ENCODE measurements around the gene ELL. TPM values are rescaled to one million over a fixed set of nuclear protein-coding genes. Genes with fewer than 3 reads are reported as not detected.
A peak's percentile ranks its signal among the peaks of the same experiment; 100 is the strongest.

The ELL gene
- total and polyA plus RNA-seq, 9 of the 15 experiments (the other 6 are each of a cell fraction or from before 2014, with no cell fraction given) = 0.24 to 22.5 (median 4.1) TPM

DNA sequence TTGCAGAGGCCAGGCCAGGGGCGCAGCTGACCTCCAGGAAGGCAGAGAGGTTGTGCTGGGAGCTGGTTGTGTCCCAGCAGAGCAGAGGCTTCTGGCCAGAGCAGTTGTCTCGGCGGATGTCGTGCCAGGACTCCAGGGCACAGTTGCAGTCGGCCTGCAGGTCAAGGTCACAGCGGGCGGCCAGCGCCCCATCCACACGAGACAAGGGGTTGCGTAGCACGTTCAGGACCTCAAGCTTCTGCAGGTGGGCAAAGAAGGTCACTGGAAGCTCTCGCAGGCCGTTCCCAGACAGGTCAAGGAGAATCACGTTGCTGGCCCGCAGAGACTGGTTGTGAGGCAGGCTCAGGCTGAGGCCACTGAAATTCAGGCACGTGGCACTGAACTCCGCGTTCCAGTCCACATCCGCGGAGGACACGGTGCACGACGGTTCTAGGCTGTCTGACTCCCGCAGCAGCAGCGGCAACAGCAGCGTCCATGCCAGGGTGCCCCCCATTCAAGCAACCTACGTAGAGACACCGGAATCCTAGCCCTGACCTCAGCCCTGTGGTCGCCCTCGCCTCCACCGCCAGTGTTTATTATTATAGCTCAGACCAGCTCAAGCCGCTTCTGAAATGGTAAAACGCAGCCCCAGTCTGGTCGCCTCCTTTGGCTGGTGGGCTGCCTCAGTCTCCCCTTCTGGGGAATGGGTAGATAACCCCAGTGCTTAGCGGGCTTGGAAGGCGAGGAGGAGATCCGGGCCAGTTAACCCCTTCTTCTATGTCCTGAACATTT is 125.2 kb downstream of the ELL start (continued):
- TF ChIP-seq HNRNPH1 (optimal IDR thresholded peaks at IDR 0.05; ENCODE audit: low read depth, low read length) (no peak), ESRRA (IDR thresholded peaks at IDR 0.05; ENCODE audit: borderline replicate concordance, low read depth) (0 out of 2 replicates have a peak, but pooled peaks have one; percentile 29), HDAC2 (IDR thresholded peaks at IDR 0.05) (peak; percentile 72), KDM1A (IDR thresholded peaks at IDR 0.05) (peak in 1 of 2 experiments; percentile 84; a peak in 3 of 4 replicates), RAD51 (IDR thresholded peaks at IDR 0.05; ENCODE audit: borderline replicate concordance, low read depth) (no peak)
- TF ChIP-seq, protein P1, sequence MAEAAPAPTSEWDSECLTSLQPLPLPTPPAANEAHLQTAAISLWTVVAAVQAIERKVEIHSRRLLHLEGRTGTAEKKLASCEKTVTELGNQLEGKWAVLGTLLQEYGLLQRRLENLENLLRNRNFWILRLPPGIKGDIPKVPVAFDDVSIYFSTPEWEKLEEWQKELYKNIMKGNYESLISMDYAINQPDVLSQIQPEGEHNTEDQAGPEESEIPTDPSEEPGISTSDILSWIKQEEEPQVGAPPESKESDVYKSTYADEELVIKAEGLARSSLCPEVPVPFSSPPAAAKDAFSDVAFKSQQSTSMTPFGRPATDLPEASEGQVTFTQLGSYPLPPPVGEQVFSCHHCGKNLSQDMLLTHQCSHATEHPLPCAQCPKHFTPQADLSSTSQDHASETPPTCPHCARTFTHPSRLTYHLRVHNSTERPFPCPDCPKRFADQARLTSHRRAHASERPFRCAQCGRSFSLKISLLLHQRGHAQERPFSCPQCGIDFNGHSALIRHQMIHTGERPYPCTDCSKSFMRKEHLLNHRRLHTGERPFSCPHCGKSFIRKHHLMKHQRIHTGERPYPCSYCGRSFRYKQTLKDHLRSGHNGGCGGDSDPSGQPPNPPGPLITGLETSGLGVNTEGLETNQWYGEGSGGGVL (CRISPR knock-in tag; IDR thresholded peaks at IDR 0.05) = no peak

DNA sequence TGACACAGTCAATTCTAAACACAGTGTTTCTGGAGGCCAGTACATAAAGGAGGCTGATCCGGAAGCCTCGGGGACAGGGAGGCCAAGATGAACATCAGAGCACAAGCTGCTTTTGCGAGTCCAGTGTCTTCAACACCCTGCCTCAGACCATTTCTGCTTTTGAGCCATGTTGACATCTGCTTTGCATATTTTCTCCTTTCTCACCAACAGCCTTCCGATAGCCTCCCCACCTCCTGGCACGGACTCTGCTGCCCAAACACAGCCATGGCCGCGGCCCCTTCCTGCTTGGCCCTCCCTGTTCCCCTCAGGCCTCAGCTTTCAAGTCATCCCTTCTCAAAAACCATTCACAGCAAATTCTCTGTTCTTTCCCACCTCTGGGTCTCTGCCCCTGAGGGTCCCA is 128.0 kb downstream of the ELL start:
- H3K9me1 ChIP-seq (ENCODE audit: control insufficient read depth, insufficient read depth, low read length) = no peaks in the 10 kb centered on the region
- ChIA-PET CTCF (ENCODE audit: low intra/inter-chr PET ratio) (no interaction called here), POLR2A (interaction anchor here (0.6 to 1.5 kb wide), 3 partner anchors 14 to 116 kb away, joined by 3 to 4 read pairs (median 3); no protein-coding TSS in a partner anchor)
- H3K27ac ChIP-seq (ENCODE audit: extremely low read depth, low read depth, low read length) = no peak overlapping the region
- no TSS peak for BruUV-seq (replicated peaks)
- no peaks in the 10 kb centered on the region for H3K9me3 ChIP-seq (replicated peaks; ENCODE audit: control insufficient read depth, insufficient read depth, low read depth, low read length)
- H4K20me1 ChIP-seq (replicated peaks; ENCODE audit: control insufficient read depth, insufficient read depth, low read length) = peaks cover 9% of the 10 kb centered on the region
- no peak for DNase-seq (ENCODE audit: extremely low read depth in 1 of 4, low spot score in 3 of 4)
- H3K27me3 ChIP-seq (ENCODE audit: control insufficient read depth in 2 of 2, insufficient read depth in 2 of 2, low read length in 2 of 2) = no peaks in the 10 kb centered on the region
- intact Hi-C loops (cut with micrococcal nuclease) = no loop called here
- FAIRE-seq = no peak
- in situ Hi-C loops (cut with MboI) = no loop called here
- H3K4me3 ChIP-seq = no peak overlapping the region
- no peak overlapping the region for H2AFZ ChIP-seq (ENCODE audit: low read depth, low read length)
- H3K79me2 ChIP-seq (ENCODE audit: control insufficient read depth, insufficient read depth, low read length) = peaks cover 4% of the 10 kb centered on the region
- ATAC-seq = no peak
- peak overlapping the region in 1 of 2 experiments; percentile 39; a peak in 1 of 4 replicates for H3K9ac ChIP-seq (ENCODE audit: insufficient read depth in 1 of 2, low read depth in 2 of 2, low read length in 2 of 2)
- peaks cover 14% of the 10 kb centered on the region; the same call in 2 of the 3 replicates for H3K36me3 ChIP-seq (ENCODE audit: control insufficient read depth, insufficient read depth, low read length)
- peaks cover 12 to 29% of the 10 kb centered on the region in 2 experiments for H3K4me1 ChIP-seq (replicated peaks in 1 of 2; ENCODE audit: control insufficient read depth in 2 of 2, insufficient read depth in 2 of 2, low read length in 2 of 2)
- H3K4me2 ChIP-seq (ENCODE audit: insufficient read depth, low read length) = no peak overlapping the region
- WGBS (ENCODE audit: insufficient coverage, low coverage, missing lambda C conversion rate) = 82% methylated on average over 7 of the region's 7 CpGs
- no peak for TF ChIP-seq TAF9B (IDR thresholded peaks at IDR 0.05; ENCODE audit: partially characterized antibody)
- no peak for TF ChIP-seq SRF (CRISPR knock-in tag; IDR thresholded peaks at IDR 0.05)
- no peak for TF ChIP-seq TARDBP (IDR thresholded peaks at IDR 0.05)
- no peak for TF ChIP-seq ILF3 (IDR thresholded peaks at IDR 0.05; ENCODE audit: borderline replicate concordance)
- no peak for TF ChIP-seq POLR2G (IDR thresholded peaks at IDR 0.05; ENCODE audit: low read depth, low read length)
- no peak for TF ChIP-seq NFIC (IDR thresholded peaks at IDR 0.05)
- TF ChIP-seq ZNF431 (CRISPR knock-in tag; IDR thresholded peaks at IDR 0.05) = no peak
- no peak for TF ChIP-seq TCF7 (IDR thresholded peaks at IDR 0.05; ENCODE audit: borderline replicate concordance)
- TF ChIP-seq, protein P2, sequence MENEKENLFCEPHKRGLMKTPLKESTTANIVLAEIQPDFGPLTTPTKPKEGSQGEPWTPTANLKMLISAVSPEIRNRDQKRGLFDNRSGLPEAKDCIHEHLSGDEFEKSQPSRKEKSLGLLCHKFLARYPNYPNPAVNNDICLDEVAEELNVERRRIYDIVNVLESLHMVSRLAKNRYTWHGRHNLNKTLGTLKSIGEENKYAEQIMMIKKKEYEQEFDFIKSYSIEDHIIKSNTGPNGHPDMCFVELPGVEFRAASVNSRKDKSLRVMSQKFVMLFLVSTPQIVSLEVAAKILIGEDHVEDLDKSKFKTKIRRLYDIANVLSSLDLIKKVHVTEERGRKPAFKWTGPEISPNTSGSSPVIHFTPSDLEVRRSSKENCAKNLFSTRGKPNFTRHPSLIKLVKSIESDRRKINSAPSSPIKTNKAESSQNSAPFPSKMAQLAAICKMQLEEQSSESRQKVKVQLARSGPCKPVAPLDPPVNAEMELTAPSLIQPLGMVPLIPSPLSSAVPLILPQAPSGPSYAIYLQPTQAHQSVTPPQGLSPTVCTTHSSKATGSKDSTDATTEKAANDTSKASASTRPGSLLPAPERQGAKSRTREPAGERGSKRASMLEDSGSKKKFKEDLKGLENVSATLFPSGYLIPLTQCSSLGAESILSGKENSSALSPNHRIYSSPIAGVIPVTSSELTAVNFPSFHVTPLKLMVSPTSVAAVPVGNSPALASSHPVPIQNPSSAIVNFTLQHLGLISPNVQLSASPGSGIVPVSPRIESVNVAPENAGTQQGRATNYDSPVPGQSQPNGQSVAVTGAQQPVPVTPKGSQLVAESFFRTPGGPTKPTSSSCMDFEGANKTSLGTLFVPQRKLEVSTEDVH (IDR thresholded peaks at IDR 0.05; ENCODE audit: low read depth, partially characterized antibody) = no peak
